Measurements from ENCODE around the gene OGG1.

- TF ChIP-seq CTCF (conservative IDR thresholded peaks at IDR 0.05; ENCODE audit: low read depth, low read length): no peak
- no peak for TF ChIP-seq EZH2 (IDR thresholded peaks at IDR 0.05; ENCODE audit: low read length, unreplicated experiment)
Measured at GRCh38 chr3:9717563-9717962, 32.2 kb upstream of the OGG1 start.

Measured in PC-3 (cell line).